SIG-M5 treated with dmso at 0.1 percent for 504 hours (cell line): ENCODE results near the gene S1PR5.

ENCODE experiments used
- DNase-seq: peaks from one replicate; lab custom pipeline; 2025; ENCODE audit not compliant: unreplicated experiment; lab: John Stamatoyannopoulos, UW

Gene S1PR5

GRCh38 chr19:10516671-10517286, 468 bp downstream of the S1PR5 start:
- DNase-seq, result no peak

- DNase-seq, result no peak
Measured at GRCh38 chr19:10516064-10516385, 1.2 kb downstream of the S1PR5 start.

GRCh38 chr19:10514211-10515145, 2.8 kb downstream of the S1PR5 start:
- DNase-seq, result no peak

- no peak for DNase-seq
Measured at GRCh38 chr19:10513223-10513622, 4.0 kb downstream of the S1PR5 start.

GRCh38 chr19:10510301-10510802, 6.9 kb downstream of the S1PR5 start:
- DNase-seq, result no peak

- DNase-seq, result no peak
Measured at GRCh38 chr19:10508707-10509106, 8.5 kb downstream of the S1PR5 start.

GRCh38 chr19:10508036-10508435, 9.2 kb downstream of the S1PR5 start:
- no peak for DNase-seq

- DNase-seq, result peak; percentile 23
Measured at GRCh38 chr19:10505583-10506229, 11.5 kb downstream of the S1PR5 start.

GRCh38 chr19:10503002-10503789, 14.1 kb downstream of the S1PR5 start, which contains the start of gene KEAP1:
KEAP1 (minus strand) TSS chr19:10503356; CDS start chr19:10500033, 3,323 bp downstream.
- no peak for DNase-seq

GRCh38 chr19:10502524-10503001, 14.7 kb downstream of the S1PR5 start:
- DNase-seq, result peak; percentile 88

GRCh38 chr19:10501971-10502523, 15.2 kb downstream of the S1PR5 start:
- peak; percentile 46 for DNase-seq

GRCh38 chr19:10500247-10500592, 17.0 kb downstream of the S1PR5 start:
- no peak for DNase-seq

- DNase-seq, result no peak
Measured at GRCh38 chr19:10499550-10500246, 17.5 kb downstream of the S1PR5 start.

- no peak for DNase-seq
Measured at GRCh38 chr19:10497371-10497770, 19.9 kb downstream of the S1PR5 start.

- DNase-seq, result no peak
Measured at GRCh38 chr19:10491472-10492047, 25.7 kb downstream of the S1PR5 start.

- DNase-seq, result no peak
Measured at GRCh38 chr19:10486551-10486950, 30.7 kb downstream of the S1PR5 start.

- peak; percentile 36 for DNase-seq
Measured at GRCh38 chr19:10478903-10479384, 38.3 kb downstream of the S1PR5 start.

- DNase-seq, result no peak
Measured at GRCh38 chr19:10478476-10478875, 38.8 kb downstream of the S1PR5 start.

- no peak for DNase-seq
Measured at GRCh38 chr19:10474962-10475451, 42.2 kb downstream of the S1PR5 start.
